HG02678 (cell line): ENCODE measurements around the gene METTL18.

Experiments used
- ATAC-seq: cut with Tn5 transposase; IDR thresholded peaks from one replicate; pipeline ENCODE4 v1.9.1; 2021; ENCODE audit warnings: mild to moderate bottlenecking, moderate library complexity; ENCODE audit not compliant: unreplicated experiment

Gene METTL18

DNA sequence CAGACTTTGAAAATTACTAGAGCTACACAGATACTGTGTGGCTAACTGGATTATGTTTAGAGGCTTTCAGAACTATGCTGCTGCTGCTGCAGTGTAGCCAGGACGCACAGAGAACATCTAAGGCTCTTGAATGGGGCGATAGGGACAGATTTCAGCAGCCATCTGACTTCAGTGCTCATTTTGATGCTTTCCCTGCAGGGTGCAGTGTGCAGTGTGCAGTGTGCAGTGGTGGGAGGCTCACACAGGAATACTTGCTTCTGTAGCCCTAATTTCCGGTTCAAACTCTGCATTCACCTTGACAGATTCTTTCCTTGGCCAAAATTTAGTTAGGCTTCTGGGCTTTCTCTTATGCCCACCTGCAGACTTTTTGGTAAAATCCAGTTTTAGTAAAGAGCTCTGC, 7.7 kb downstream of the METTL18 start:
- ATAC-seq = no peak

DNA sequence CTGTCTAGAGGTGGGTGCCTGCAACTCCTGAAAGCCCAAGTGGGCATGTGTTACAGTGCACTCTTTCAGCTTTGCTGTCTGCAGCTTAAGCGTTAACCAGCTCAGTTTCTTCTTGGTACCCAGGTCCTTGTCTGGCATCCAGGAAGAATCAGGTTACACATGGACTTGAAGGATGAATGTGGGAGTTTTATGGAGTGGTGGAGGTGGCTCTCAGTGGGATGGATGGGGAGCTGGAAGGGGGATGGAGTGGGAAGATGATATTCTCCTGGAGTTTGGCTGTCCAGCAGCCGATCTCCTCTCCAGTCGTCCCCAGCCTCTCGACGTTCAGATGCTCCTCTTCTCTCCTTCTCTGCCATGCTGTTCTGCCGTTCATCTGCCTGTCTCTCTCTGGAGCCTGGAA, 9.4 kb downstream of the METTL18 start:
- no peak for ATAC-seq

DNA sequence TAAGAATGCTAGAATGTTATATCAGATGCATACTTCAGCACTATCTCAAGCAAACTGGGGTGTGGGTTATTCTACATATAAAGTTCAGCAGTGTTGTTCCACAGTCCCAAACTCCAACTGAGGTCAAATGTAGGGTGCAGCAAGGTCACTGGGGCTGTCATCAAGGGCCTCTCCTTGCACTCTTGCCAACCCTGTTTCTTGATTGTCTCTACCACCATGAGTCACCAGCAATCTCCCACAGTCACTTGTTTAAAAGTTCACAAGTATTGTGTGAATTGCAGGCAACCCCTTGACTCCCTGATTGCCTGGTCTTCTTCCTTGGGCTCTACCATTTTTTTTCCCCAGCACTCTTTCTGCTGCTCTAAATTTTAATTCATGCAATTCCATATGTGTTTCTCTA, 10.6 kb downstream of the METTL18 start:
- ATAC-seq = no peak

DNA sequence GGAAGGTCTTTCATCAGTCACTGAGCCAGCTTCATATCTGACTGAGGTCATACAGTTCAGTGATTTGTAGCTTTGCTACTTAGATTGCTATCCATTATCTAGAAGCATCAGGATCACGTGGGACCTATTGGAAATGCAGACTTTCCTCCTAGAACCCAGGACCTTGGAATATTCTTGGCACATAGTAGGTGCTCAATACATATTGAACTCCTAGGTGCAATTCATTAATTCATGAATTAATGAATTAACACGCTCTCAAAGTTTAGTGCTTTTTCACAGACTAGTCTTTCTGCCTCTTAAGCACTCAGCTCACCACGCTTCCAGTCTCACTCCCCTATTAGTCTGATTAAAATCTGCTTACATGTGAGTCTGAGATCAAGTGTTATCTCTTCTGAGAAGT, 12.1 kb downstream of the METTL18 start:
- ATAC-seq = no peak

DNA sequence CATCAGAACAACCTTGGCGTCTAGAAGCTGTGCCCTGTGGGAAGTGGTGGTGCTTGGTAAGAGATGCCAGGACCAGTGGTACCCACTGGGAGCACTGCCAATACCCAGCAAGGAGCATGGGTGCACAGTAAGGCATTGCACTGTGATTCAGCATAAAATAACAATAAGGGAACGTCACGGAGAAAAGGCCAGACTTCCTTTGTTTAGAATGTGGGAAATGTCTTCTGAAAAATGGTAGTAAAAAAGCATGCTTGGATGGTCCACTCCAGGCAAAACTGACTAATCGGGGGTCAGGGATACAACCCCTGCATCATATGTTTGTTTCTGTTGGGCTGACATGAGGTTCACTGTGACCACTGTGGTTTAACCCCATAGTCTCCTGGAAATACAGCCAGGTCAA, 14.7 kb downstream of the METTL18 start:
- ATAC-seq = no peak

DNA sequence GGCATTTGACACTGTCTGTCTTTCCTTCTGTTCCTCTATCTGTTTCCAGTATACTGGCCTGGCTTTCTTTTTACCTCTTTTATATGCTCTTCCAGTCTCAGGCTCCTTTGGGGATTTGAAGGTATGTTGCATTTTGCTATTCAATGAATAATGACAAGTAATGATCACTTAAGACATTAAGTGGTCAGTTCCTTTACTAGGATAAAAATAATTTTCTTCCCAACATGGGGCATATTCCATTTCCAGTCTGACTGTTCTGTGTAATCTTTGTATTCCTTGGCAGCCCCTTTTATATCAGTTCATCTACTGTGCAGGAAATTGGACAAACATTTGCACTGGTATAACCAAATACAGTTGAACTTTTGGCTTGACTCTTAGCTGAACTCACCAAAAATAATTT, 15.6 kb downstream of the METTL18 start:
- ATAC-seq = no peak

DNA sequence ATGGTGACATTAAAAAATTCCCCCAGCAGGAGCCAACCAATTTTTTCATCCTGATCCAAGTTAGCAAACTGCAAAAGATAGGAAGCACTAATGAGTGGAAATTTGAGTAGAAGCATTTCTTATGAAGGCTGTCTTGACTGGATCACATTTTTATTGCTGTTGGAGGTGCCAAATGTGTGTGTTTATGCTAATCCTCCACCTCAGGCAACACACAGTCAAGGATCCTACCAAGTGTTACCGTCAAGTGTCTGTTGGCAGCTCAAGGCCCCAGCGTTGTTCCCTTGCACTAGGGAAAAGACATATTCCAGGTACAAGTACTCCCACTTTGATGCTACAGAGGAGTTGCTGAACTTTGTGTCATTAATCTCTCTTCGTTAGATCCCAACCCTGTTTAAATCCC, 18.3 kb downstream of the METTL18 start:
- no peak for ATAC-seq

DNA sequence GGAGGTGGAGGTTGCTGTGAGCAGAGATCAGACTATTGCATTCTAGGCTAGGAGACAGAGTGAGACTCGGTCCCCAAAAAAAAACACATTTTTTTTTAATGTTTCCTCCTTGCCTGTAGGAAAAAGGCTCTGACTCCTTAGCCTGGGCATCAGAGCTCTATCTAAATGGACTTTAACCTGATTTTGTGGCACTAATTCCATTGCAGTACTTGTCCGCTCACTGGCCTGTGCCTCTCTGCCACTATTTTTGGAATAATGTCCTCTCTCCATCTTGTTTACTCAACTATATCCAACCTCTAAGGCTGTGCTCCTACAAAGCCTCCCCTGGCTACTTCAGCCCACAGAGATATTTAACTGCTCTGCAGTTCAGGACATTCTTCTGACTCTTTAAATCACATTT, 26.5 kb downstream of the METTL18 start:
- ATAC-seq = no peak

DNA sequence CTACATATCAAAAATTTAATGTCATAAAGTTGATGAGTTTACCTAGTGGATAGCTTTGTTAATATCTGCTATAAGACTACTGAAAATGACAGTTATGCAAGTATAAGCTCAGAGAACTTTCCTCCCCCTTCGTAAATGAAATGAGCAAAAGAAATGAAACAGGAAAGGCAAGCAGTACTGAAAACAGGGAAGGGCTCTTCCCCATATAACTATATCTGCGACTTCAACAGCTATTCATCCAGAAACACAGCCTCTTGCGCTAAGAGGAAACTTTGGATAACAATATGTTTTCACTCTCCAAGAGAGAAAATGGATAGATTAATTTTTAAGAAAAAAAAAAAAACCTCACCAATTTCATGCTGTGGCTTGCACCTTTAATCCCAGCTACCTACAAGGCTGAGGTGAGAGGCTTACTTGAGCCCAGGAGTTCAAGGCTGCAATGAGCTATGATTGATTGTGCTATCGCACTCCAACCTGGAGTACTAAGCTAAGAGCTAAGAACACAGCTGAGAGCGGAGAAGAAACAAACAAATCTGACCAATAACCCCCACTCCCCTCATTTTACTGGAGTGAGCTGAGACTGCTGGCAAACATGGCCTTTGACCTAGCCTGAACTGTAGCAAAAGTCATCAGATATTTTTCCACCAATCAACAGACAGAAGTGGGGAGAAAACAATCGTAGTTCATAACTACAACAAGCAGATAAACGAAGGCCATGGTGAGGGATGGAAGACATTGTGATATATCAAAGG, 29.0 kb downstream of the METTL18 start:
- ATAC-seq = no peak

DNA sequence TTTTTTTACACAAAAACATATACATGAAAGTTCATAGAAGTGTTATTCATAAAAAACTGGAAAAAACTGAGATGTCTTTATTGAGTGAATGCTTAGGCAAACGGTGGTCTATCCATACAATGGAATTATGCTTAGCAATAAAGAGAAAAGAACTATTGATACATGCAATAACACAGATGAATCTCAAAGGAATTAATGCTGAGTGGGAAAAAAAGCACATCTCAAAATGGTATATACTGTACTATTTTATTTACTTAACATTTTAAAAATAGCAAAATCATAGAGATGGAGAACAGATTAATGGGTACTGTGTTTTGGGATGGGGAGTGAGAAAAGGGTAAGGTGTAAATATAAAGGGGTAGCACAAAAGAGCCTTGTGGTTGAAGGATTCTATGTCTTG, 29.8 kb downstream of the METTL18 start:
- ATAC-seq = no peak

DNA sequence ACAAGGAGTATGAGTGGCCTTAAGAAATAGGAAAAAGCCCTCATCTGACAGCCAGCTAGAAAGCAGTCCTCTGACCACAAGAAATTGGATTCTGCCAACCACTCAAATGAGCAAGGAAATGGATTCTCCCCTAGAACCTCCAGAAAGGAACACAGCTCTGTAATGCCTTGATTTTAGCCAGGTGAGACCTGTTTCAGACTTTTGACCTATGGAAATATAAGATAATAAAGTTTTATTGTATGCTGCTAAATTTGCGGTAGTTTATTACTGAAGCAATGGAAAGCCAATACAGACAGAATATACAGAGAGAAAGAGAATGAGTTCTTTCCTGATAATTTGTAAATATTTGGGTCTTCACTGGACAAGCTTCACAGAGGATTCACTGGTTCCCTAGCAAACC, 32.0 kb downstream of the METTL18 start:
- ATAC-seq = no peak

DNA sequence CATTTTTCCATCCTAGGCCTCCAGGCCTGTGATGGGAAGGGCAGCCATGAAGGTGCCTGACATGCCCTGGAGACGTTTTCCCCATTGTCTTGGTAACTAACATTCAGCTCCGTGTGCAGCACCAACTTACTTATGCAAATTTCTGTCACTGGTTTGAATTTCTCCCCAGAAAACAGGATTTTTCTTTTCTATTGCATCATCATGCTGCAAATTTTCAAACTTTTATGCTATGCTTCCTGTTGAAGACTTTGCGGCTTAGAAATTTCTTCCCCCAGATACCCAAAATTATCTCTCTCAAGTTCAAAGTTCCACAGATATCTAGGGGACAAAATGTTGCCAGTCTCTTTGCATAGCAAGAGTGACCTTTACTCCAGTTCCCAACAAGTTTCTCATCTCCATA, 35.7 kb downstream of the METTL18 start:
- no peak for ATAC-seq

DNA sequence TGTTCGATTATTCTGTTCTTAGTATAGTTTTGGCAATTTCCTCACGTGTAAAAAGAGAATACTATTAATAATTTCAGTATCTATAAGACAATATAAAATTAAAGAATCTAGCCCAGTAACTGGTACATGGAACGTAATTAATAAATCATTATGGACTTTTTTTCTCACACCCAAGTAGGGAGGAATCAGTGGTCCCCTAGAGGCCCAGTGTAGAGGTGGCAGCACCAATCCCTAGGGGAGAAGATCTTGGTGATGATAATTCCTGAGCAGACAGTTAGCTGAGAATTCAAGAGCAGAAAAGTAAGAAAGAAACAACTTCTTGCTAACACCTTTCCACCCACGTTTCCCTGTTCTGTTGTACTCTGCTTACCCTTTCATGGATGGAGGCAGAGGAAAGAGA, 41.2 kb downstream of the METTL18 start:
- no peak for ATAC-seq

DNA sequence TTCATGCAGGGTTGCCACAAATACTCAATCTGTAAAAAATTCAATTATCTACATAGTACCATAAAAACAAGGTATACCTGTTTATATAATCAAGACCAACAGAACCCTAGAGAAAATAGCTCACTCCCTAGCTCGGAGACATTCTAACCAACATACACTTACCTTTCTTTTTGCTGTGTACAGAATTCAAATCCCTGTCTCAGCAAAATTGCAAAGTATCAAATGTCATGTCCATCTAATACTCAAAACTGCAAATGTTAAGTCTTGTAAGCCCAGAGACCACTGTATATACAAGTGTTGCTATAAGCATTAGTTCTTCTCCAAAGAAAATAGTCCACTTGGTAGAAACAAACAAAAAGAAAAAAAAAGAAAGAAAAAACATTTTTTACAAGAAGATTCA, 44.7 kb downstream of the METTL18 start:
- no peak for ATAC-seq

DNA sequence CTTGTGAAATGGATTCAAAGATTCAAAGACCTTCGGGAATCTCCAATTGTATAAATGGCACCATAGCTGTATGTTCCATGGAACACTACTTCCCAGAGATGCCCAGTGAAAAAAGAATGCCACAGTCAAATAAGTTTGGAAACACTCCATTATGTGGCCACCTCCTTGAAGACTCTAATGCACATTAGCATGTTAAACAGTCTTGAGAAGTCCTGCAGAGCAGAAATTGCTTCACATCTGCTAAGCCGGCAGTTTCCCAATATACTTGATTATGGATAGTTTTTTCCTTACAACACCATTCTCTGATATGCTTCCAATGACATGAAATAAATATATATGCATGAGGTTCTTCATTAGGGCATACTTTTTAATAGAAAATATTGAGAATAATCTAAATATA, 48.2 kb downstream of the METTL18 start:
- ATAC-seq = no peak

DNA sequence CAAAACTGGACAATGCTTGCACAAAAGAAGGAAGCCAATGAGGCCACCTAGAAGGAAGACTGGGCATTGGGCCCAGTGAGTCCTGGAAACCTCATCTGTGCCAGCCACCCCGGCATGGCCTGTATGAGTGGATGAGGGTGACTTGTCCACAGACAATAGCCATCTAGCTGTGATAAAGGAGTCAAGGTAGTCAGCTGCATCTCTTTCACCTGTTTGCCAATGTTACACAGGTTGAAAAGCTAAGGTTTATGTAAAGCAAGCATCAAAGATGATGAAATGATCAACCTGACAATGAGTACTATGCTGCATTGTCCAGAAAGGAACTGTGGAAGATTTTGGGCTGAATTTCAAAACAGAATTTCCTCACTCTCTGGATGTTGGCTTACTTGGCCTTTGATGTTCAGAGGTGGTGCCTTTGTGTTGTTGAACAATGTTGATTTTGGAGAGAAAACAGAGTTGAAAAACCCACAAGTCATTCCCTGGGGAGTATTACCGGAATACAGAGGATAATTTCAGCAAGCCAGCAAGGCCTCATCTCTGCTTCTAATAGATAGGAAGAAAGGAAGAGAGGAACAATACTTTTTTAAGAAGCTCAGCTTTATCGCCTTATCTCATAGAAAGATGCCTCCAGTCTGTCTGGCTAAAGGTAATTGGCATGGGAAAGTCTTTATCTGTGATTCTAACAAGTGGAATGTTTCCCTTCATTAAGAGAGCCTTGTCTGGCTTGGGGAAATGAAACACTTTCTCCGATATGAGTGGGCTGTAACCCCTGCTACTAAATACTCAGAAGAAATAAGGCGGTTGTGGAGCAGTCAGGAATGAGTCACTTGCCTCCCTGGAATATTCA, 49.5 kb downstream of the METTL18 start:
- no peak for ATAC-seq
